ENCODE measurements around the gene WDR27. TPM values are rescaled to one million over a fixed set of nuclear protein-coding genes. Genes with fewer than 3 reads are reported as not detected.

Gene WDR27
- polyA plus RNA-seq, 4 donors: 9.7 to 62.2 (median 14.7) TPM

DNA sequence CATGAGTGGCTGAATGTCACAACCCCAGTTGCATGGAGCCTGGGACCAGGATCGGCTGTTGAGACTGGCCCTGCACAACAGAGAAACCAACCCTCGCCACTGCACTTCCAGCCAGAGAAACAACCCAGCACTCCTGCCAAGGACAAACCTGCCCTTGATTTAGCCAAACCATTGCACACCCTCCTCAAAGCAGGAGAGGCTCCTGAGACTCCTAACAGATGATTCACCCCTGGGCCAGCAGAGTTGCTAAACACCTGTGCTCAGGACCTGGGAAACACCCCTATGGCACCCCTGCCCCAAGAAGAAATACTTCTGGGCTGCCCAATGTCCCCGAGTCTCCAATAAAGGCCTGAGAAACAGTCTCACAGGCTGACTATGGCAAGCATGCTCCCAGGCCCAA, 17.8 kb downstream of the WDR27 start:
- no peak for DNase-seq
- Histone ChIP-seq H3K27ac (ENCODE audit: low read depth in 1 of 3, low read length in 2 of 3) (no peak overlapping the region), H3K9me3 (ENCODE audit: control insufficient read depth in 2 of 2, insufficient read depth in 1 of 2, low read depth in 1 of 2, low read length in 1 of 2) (peaks cover 0 to 36% of the 10 kb centered on the region in 2 donors), H3K4me3 (ENCODE audit: low read depth in 1 of 3, low read length in 3 of 3) (no peak overlapping the region), H3K36me3 (ENCODE audit: control insufficient read depth in 3 of 3, insufficient read depth in 2 of 3, low read depth in 1 of 3, low read length in 3 of 3) (peaks cover 0 to 30% (median 2%) of the 10 kb centered on the region in 3 donors), H3K4me1 (ENCODE audit: control insufficient read depth in 3 of 3, insufficient read depth in 2 of 3, low read depth in 1 of 3, low read length in 2 of 3) (no peaks in the 10 kb centered on the region), H3K27me3 (ENCODE audit: control insufficient read depth in 3 of 3, insufficient read depth in 3 of 3, low read length in 3 of 3) (no peaks in the 10 kb centered on the region)
- no peak for FAIRE-seq
- WGBS, 3 donors: 88 to 100% (median 98%) methylated on average over 3 of the region's 3 CpGs

DNA sequence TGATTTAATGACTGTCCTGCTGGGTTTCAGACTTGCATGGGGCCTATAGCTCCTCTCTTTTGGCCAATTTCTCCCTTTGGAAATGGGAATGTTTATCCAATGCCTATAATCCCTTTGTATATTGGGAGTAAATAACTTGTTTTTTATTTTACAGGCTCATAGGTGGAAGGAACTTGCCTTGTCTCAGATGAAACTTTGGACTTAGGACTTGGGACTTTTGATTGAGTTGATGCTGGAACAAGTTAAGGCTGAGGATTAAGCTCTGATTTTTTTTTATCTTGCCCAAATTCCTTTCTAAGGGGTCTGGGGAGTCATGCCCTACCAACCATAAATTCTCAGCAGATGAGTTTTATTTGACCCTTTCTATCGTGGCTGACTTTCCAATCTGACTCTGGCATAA, 23.5 kb downstream of the WDR27 start:
- H3K9me3 ChIP-seq (ENCODE audit: control insufficient read depth in 2 of 2, insufficient read depth in 1 of 2, low read depth in 1 of 2, low read length in 1 of 2): peaks cover 0 to 14% of the 10 kb centered on the region in 2 donors
- 40 to 65% (median 64%) methylated on average over 1 of the region's 1 CpG for WGBS, 3 donors

DNA sequence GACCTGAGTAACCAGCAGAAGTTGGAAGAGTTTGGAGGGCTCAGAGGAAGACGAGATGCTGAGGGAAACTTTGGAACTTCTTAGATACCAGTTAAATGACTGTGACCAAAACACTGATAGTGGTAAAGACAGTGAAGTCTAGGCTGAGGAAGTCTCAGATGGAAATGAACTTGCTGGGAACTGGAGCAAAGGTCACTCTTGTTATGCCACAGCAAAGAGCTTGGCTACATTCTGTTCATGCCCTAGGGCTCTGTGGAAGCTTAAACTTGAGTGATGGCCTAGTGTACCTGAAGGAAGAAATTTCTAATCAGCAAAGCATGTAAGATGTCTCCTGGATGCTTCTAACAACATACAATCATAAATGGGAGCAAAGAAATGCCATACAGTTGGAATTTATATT, 24.7 kb downstream of the WDR27 start:
- Histone ChIP-seq H3K4me1 (ENCODE audit: control insufficient read depth in 3 of 3, insufficient read depth in 2 of 3, low read depth in 1 of 3, low read length in 2 of 3) (peaks cover 0 to 7% (median 0%) of the 10 kb centered on the region in 3 donors), H3K9me3 (ENCODE audit: control insufficient read depth in 2 of 2, insufficient read depth in 1 of 2, low read depth in 1 of 2, low read length in 1 of 2) (peaks cover 0 to 11% of the 10 kb centered on the region in 2 donors), H3K27me3 (ENCODE audit: control insufficient read depth in 3 of 3, insufficient read depth in 3 of 3, low read length in 3 of 3) (no peaks in the 10 kb centered on the region), H3K4me3 (ENCODE audit: low read depth in 1 of 3, low read length in 3 of 3) (no peak overlapping the region), H3K27ac (ENCODE audit: low read depth in 1 of 3, low read length in 2 of 3) (no peak overlapping the region), H3K36me3 (ENCODE audit: control insufficient read depth in 3 of 3, insufficient read depth in 2 of 3, low read depth in 1 of 3, low read length in 3 of 3) (peaks cover 0 to 19% (median 0%) of the 10 kb centered on the region in 3 donors)
- no peak for FAIRE-seq
- DNase-seq: peak; percentile 24 to 56
- WGBS, 3 donors: 11 to 58% (median 54%) methylated on average over 1 of the region's 1 CpG

More for the DNA sequence above, 23.5 kb downstream of the WDR27 start:
- H3K4me1 ChIP-seq (ENCODE audit: control insufficient read depth in 3 of 3, insufficient read depth in 2 of 3, low read depth in 1 of 3, low read length in 2 of 3): peaks cover 0 to 7% (median 0%) of the 10 kb centered on the region in 3 donors
- no peaks in the 10 kb centered on the region for H3K27me3 ChIP-seq (ENCODE audit: control insufficient read depth in 3 of 3, insufficient read depth in 3 of 3, low read length in 3 of 3)
- DNase-seq (peak; percentile 14 to 67), FAIRE-seq (no peak)
- H3K36me3 ChIP-seq (ENCODE audit: control insufficient read depth in 3 of 3, insufficient read depth in 2 of 3, low read depth in 1 of 3, low read length in 3 of 3): peaks cover 0 to 20% (median 0%) of the 10 kb centered on the region in 3 donors
- no peak overlapping the region for H3K4me3 ChIP-seq (ENCODE audit: low read depth in 1 of 3, low read length in 3 of 3)
- no peak overlapping the region for H3K27ac ChIP-seq (ENCODE audit: low read depth in 1 of 3, low read length in 2 of 3)

DNA sequence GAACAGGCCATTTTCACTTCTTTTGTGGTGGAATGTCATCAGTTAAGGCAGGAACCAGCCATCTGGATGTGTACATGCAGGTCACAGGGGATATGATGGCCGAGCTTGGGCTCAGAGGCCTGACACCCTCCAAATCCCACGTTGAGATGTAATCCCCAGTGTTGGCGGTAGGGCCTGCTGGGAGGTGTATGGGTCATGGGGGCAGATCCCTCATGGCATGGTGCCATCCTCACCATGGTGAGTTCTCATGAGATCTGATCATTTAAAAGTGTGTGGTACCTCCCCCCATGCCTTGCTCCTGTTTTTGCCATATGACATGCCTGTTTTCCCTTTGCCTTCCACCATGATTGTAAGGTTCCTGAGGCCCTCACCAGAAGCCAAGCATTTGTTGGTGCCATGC, 26.8 kb downstream of the WDR27 start:
- H3K27me3 ChIP-seq (ENCODE audit: control insufficient read depth in 3 of 3, insufficient read depth in 3 of 3, low read length in 3 of 3): no peaks in the 10 kb centered on the region
- H3K36me3 ChIP-seq (ENCODE audit: control insufficient read depth in 3 of 3, insufficient read depth in 2 of 3, low read depth in 1 of 3, low read length in 3 of 3): peaks cover 0 to 23% (median 4%) of the 10 kb centered on the region in 3 donors
- 92 to 95% (median 92%) methylated on average over 3 of the region's 3 CpGs for WGBS, 3 donors
- H3K9me3 ChIP-seq (ENCODE audit: control insufficient read depth in 2 of 2, insufficient read depth in 1 of 2, low read depth in 1 of 2, low read length in 1 of 2): no peaks in the 10 kb centered on the region
- FAIRE-seq: no peak
- DNase-seq: no peak
- H3K4me1 ChIP-seq (ENCODE audit: control insufficient read depth in 3 of 3, insufficient read depth in 2 of 3, low read depth in 1 of 3, low read length in 2 of 3): peaks cover 0 to 7% (median 0%) of the 10 kb centered on the region in 3 donors
- no peak overlapping the region for H3K27ac ChIP-seq (ENCODE audit: low read depth in 1 of 3, low read length in 2 of 3)
- no peak overlapping the region for H3K4me3 ChIP-seq (ENCODE audit: low read depth in 1 of 3, low read length in 3 of 3)

DNA sequence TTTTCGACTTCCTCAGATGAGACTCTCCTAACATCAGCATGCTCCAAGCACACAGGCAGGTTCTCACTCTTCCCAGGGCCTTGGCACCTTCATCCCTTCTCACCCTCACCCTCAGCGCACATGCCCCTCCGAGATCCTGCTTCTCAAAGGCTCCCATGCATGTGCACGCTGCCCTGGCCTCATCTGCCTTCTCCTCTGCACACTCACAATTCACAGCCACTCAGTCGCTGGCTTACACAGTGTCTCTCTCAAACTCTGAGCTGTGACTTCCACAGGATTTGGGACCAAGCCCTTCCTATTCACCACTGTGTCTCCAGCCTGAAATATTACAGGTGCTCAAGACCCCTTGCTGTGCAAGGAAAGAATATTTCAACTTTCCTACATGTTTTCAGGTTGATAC, 30.3 kb downstream of the WDR27 start:
- Histone ChIP-seq H3K9me3 (ENCODE audit: control insufficient read depth in 2 of 2, insufficient read depth in 1 of 2, low read depth in 1 of 2, low read length in 1 of 2) (no peaks in the 10 kb centered on the region), H3K4me1 (ENCODE audit: control insufficient read depth in 3 of 3, insufficient read depth in 2 of 3, low read depth in 1 of 3, low read length in 2 of 3) (no peaks in the 10 kb centered on the region), H3K4me3 (ENCODE audit: low read depth in 1 of 3, low read length in 3 of 3) (no peak overlapping the region), H3K27ac (ENCODE audit: low read depth in 1 of 3, low read length in 2 of 3) (no peak overlapping the region), H3K27me3 (ENCODE audit: control insufficient read depth in 3 of 3, insufficient read depth in 3 of 3, low read length in 3 of 3) (no peaks in the 10 kb centered on the region), H3K36me3 (ENCODE audit: control insufficient read depth in 3 of 3, insufficient read depth in 2 of 3, low read depth in 1 of 3, low read length in 3 of 3) (peaks cover 0 to 36% (median 6%) of the 10 kb centered on the region in 3 donors)
- WGBS, 3 donors: 96 to 98% (median 97%) methylated on average over 5 of the region's 5 CpGs
- DNase-seq (no peak), FAIRE-seq (no peak)

DNA sequence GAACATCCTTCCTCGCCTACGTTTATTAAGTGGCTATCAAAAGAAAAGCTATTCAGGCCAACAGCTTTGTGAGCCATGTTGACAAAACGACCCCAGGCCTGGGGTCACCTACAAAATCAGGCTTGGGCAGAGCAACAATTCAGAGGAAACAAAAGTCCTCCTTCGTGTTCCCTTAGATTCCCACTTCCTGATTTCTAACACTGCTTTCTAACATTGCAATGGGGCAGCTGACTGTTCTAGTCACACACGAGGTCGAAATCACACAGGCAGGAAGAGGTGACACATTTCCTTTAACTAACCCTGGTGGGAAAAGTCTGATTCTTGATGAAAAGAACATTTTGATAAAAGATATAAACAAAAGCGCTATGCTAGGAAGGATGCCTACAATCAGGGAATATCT, 31.9 kb downstream of the WDR27 start:
- FAIRE-seq (no peak), DNase-seq (no peak)
- H3K4me1 ChIP-seq (ENCODE audit: control insufficient read depth in 3 of 3, insufficient read depth in 2 of 3, low read depth in 1 of 3, low read length in 2 of 3): no peaks in the 10 kb centered on the region
- no peak overlapping the region for H3K4me3 ChIP-seq (ENCODE audit: low read depth in 1 of 3, low read length in 3 of 3)
- peak overlapping the region in 1 of 3 donors; percentile 45 for H3K27ac ChIP-seq (ENCODE audit: low read depth in 1 of 3, low read length in 2 of 3)
- 61 to 79% (median 78%) methylated on average over 7 of the region's 7 CpGs for WGBS, 3 donors
- no peaks in the 10 kb centered on the region for H3K9me3 ChIP-seq (ENCODE audit: control insufficient read depth in 2 of 2, insufficient read depth in 1 of 2, low read depth in 1 of 2, low read length in 1 of 2)
- H3K36me3 ChIP-seq (ENCODE audit: control insufficient read depth in 3 of 3, insufficient read depth in 2 of 3, low read depth in 1 of 3, low read length in 3 of 3): peaks cover 0 to 45% (median 6%) of the 10 kb centered on the region in 3 donors
- H3K27me3 ChIP-seq (ENCODE audit: control insufficient read depth in 3 of 3, insufficient read depth in 3 of 3, low read length in 3 of 3): no peaks in the 10 kb centered on the region

DNA sequence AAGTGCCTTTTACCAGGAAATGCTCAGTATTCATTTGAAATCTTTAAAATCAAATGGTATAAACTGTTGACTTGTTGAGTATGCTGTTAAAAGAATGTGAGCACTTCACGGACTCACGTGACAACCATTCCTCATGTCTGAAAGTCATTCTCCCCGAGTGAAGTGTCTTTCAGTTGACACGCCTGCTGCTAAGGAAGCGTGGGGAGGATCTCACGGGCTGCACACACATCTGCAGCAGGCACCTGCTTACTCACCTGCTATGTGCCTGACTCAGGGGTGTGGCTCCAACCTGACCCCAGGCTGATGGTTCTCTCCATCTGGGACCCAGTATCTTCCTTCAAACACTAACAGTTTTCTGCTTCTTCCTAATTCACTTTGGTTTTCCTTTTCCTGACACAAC, 32.7 kb downstream of the WDR27 start:
- H3K27me3 ChIP-seq (ENCODE audit: control insufficient read depth in 3 of 3, insufficient read depth in 3 of 3, low read length in 3 of 3): no peaks in the 10 kb centered on the region
- 81 to 90% (median 81%) methylated on average over 6 of the region's 6 CpGs for WGBS, 3 donors
- H3K4me3 ChIP-seq (ENCODE audit: low read depth in 1 of 3, low read length in 3 of 3): no peak overlapping the region
- no peak for FAIRE-seq
- peak overlapping the region in 1 of 3 donors; percentile 22 for H3K27ac ChIP-seq (ENCODE audit: low read depth in 1 of 3, low read length in 2 of 3)
- peaks cover 0 to 49% (median 6%) of the 10 kb centered on the region in 3 donors for H3K36me3 ChIP-seq (ENCODE audit: control insufficient read depth in 3 of 3, insufficient read depth in 2 of 3, low read depth in 1 of 3, low read length in 3 of 3)
- no peaks in the 10 kb centered on the region for H3K4me1 ChIP-seq (ENCODE audit: control insufficient read depth in 3 of 3, insufficient read depth in 2 of 3, low read depth in 1 of 3, low read length in 2 of 3)
- H3K9me3 ChIP-seq (ENCODE audit: control insufficient read depth in 2 of 2, insufficient read depth in 1 of 2, low read depth in 1 of 2, low read length in 1 of 2): no peaks in the 10 kb centered on the region
- DNase-seq: no peak

DNA sequence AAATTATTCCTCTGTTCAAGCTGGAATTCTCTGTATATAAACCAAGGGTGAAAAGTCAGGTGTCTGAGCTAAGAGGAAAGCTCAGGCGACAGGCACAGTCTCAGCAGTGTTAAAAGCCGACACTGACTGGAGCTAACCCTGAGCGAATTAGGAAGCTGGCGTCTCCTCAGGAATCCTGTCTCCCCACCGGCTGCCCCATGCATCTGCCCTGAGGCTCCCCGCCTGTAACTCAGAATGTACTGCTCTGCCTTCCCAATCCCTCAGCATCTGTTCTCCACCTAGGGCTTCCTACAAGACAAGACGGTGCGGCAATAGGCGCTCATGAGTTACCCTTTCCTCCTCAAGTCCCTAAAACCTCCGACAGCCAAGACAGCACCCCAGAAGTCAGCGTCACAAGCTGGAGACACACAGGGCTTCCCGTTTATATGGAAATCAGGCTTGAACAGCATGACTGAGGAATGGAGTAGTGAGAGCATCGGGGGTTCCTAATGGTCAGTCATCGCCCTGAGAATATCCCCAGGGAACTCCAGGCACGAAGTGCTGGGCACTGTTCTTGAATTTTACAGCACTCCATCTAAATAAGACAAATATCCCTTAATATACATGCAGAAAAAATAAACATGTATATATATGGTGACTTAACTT, 33.5 kb downstream of the WDR27 start:
- no peak for DNase-seq
- 91 to 95% (median 93%) methylated on average over 15 of the region's 15 CpGs for WGBS, 3 donors

DNA sequence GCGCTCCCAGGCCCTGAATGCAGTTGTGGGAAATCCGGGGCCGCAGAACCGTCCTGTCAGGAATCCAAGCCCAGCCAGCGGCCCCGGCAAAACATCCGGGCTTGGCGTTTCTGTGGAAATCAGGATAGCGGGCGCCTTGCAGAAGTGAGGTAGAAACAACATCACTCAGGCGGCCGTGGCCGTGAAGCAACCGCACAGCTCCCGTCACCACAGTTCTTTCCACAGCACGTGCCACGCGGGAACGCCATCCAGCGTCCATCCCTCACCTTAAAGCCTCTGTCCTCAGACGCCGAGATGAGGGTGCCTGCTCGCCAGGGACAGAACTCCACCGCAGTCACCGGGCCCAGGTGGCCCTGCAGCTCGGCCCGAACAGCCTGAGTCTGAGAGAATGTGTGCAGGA, 34.1 kb downstream of the WDR27 start:
- Histone ChIP-seq H3K9me3 (ENCODE audit: control insufficient read depth in 2 of 2, insufficient read depth in 1 of 2, low read depth in 1 of 2, low read length in 1 of 2) (no peaks in the 10 kb centered on the region), H3K27ac (ENCODE audit: low read depth in 1 of 3, low read length in 2 of 3) (no peak overlapping the region), H3K36me3 (ENCODE audit: control insufficient read depth in 3 of 3, insufficient read depth in 2 of 3, low read depth in 1 of 3, low read length in 3 of 3) (peaks cover 0 to 60% (median 6%) of the 10 kb centered on the region in 3 donors), H3K4me3 (ENCODE audit: low read depth in 1 of 3, low read length in 3 of 3) (no peak overlapping the region), H3K4me1 (ENCODE audit: control insufficient read depth in 3 of 3, insufficient read depth in 2 of 3, low read depth in 1 of 3, low read length in 2 of 3) (no peaks in the 10 kb centered on the region), H3K27me3 (ENCODE audit: control insufficient read depth in 3 of 3, insufficient read depth in 3 of 3, low read length in 3 of 3) (no peaks in the 10 kb centered on the region)
- 97 to 98% (median 97%) methylated on average over 27 of the region's 27 CpGs for WGBS, 3 donors
- FAIRE-seq (no peak), DNase-seq (no peak)

More for the DNA sequence above, 33.5 kb downstream of the WDR27 start:
- Histone ChIP-seq H3K36me3 (ENCODE audit: control insufficient read depth in 3 of 3, insufficient read depth in 2 of 3, low read depth in 1 of 3, low read length in 3 of 3) (peaks cover 0 to 57% (median 6%) of the 10 kb centered on the region in 3 donors), H3K4me3 (ENCODE audit: low read depth in 1 of 3, low read length in 3 of 3) (no peak overlapping the region), H3K4me1 (ENCODE audit: control insufficient read depth in 3 of 3, insufficient read depth in 2 of 3, low read depth in 1 of 3, low read length in 2 of 3) (no peaks in the 10 kb centered on the region), H3K27ac (ENCODE audit: low read depth in 1 of 3, low read length in 2 of 3) (no peak overlapping the region), H3K9me3 (ENCODE audit: control insufficient read depth in 2 of 2, insufficient read depth in 1 of 2, low read depth in 1 of 2, low read length in 1 of 2) (no peaks in the 10 kb centered on the region), H3K27me3 (ENCODE audit: control insufficient read depth in 3 of 3, insufficient read depth in 3 of 3, low read length in 3 of 3) (no peaks in the 10 kb centered on the region)
- no peak for FAIRE-seq
